SIG-M5 treated with dmso at 0.1 percent for 504 hours (cell line): ENCODE results near the gene QRFP.
"Not testable (repeated sequence)": the region's sequence is repeated elsewhere in the genome, so short reads cannot be mapped to it uniquely, and the experiment has no call there.

Source experiments
- DNase-seq: peaks from one replicate; lab custom pipeline; 2025; ENCODE audit not compliant: unreplicated experiment; lab: John Stamatoyannopoulos, UW

Gene QRFP

DNA sequence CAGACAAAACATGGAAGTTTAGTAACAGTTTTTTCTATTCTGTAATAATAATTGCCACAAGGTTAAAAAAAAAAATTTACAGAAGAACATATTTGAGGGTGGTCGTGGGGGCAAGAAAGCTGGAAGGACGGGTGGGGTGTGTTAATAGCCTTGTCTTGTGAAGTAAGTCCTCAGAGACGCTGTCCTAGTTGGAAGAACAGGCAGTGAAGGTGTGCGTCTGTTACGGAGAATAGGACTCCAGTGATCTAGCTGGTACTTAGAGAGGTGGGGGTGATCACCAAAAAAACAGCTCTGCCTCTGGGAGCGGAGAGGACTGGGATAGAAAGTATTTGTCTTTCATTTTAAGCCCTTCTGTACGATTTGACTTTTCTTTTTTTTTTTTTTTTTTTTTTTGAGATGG is 43.8 kb downstream of the QRFP start:
- no peak for DNase-seq

GRCh38 chr9:130849356-130849755 is 47.3 kb downstream of the QRFP start:
- DNase-seq: no peak

GRCh38 chr9:130848514-130848913 is 48.1 kb downstream of the QRFP start:
- DNase-seq: not testable (repeated sequence)

DNA sequence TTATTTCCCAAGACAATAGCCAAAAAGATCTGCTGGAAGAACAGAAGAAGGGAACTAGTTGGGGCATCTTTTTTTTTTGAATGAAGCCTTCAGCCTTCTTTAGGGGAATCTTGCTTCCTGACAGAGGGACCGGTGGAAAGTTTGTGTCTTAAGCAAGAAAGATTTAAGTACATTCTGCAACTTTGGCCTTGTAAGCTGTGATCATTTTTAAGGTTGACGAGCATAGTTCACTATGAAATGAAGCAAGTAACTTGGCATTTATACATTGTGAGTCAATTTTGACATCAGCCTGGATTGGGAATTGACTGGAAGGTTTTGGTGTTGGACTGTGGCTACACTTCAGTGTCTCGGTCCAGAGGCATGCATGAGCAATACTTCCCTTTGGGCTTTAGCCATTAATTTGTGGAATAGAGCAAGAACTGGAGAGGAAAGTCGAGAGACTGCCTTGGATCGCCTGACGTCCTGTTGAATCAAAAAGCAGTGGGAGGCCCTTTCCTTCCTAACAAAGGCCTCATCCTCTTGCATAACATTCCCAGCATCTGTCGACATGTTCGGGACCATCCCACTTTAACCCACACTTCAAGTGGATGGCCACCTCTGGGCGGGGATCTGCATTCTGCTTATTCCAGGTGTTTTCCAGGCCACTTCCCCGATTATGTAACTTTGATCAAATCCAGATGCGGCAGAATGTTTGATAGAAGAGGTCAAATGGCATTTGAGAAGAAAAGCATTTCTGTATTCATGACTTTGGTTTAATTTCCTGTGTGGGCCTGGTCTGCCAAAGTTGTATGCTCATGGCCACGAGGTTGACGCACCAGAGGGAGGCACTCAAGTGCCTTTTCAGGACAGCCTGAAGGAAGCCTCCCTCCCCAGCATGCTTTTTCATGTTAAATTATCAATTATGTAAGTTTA is 49.0 kb downstream of the QRFP start:
- DNase-seq: no peak

DNA sequence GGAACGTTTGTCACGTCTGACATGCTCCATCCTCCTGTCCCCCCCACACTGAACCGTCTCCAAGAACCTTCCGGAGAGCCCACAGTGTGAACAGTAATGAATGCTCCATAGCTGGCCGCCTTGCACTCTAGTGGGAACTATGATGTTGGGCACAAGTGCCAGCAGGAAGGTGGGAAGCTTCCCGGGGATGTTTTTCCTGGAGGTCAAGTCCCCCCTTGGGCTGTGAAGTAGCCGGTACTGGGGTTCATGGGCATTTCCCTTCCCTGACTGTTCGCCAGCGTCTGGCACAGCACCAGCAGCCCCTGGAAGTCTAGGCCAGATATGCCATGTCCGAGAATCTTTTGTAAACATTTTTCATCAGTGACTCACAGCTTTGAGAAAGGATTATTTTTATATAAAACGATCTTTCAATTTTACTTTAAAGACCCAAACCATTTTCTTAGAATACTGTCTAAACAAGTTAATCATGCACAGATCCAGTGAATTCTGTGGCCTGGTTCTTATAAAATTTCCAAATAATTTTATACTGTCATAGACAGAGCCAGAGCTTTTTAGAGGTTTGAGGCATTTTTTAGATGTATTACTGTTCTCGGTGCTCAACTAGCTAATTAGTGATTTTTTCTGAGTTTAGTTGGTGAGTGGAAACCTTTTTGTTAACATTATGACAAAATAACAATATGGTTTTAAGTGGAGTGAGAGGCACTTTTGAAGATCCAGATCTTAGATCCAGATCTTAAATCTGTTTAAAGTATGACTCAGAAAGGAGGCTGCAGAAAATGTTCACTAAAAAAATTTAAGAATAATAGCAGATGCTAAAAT is 49.9 kb downstream of the QRFP start:
- no peak for DNase-seq

DNA sequence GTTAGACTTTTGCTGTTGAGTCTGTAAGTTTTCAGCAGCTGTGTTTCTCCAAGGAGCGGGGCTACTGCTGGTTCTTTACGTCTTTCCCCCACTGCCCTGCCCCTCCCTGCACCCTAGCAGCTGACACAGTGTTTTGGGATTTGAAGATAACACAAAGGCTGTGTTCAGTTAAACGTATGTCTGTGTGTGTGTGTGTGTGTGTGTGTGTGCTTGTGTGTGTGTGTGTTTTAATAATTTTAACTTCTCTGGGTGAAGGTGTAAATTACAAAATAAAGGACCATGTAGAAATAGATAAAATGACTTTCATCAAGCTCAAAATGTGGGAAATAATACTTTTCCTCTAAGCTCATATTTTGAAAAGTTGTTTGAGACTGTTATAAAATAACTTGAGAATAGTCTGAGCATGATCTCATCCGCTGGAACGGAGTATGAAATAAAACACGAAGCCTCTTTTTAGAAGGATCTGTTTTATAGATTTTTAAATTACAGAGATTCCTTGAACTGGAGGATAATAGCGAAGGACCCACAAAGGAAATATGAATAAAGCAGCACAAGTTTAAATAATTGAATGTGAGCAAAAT is 50.6 kb downstream of the QRFP start:
- DNase-seq: no peak

DNA sequence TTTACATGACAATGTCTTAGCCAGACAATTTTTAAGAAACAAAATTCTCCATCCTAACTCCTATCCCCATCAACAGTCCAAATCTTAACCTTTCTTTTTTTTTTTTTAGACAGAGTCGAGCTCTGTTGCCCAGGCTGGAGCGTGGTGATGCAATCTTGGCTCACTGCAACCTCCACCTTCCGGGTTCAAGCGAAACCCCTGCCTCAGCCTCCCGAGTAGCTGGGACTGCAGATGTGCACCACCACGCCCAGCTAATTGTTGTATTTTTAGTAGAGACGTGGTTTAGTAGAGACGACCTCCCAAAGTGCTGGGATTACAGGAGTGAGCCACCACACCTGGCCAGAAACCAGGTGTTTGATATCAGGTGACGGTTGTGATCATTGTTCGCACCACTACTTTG is 51.4 kb downstream of the QRFP start:
- no peak for DNase-seq

GRCh38 chr9:130844044-130844451 is 52.6 kb downstream of the QRFP start:
- no peak for DNase-seq

DNA sequence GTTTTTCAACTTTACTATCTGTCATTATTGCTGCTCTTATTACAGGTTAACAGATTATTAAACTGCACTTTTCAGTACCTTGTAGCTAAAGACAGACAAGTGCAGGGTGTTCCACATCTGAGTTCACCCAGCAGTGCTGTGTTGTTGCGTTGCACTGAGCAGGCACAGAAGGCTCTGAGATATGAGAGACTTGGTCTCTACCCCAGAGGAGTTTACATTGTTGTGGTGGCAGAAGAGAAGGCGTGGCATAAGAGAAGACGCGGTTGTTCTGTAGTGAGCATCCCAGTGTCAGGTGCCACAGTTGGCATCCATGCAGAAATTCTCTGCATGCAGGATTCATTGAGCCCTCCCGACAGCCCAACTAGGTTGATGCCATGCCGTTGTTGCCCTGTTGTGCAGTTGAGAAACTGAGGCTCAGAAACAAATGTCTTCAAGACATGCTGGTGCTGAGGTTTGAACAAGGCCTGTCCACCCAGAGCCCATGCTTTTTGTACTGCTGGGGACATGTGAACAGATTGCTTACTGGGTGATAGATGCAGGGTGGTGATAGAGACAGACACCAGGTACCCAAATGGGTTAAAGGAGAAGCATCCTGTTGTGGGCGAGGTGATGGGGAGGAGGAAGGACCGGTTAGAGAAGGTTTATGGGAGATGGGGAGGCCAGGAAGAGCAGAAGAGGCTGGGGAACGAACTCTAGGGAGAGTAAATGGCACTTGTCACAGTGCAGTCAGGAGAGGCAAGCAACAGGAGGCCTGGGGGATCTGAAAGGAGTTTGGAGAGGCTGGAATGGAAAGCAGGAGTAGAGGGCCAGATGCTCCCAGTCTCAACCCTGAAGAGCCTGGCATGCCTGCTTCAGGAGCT is 53.3 kb downstream of the QRFP start:
- DNase-seq: no peak
